ENCODE results near the gene RTRAF. TPM values are rescaled to one million over a fixed set of nuclear protein-coding genes. Genes with fewer than 3 reads are reported as not detected.

Gene RTRAF
- total and polyA plus RNA-seq, 10 of the 15 experiments (the other 5 are each of a cell fraction or from before 2014, with no cell fraction given) = 248 to 540 (median 368) TPM

DNA sequence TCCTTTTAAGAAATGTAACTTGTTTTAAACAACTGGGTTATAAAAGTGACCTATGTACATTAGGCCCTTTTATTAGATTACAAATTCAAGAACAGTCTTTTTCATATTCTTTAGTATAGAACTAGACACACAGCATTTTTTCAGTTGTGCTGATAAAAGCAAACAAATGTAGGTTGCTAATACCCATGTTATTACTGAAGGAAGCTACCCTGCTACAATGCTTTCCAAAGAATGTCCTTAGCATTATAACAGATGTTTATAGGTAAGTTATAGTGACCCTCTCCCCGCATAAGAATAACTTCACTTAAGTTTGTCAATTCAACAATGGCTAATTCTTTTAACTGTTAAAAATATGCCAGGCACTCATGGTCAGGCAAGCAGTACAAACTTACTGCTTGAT lies 17.9 kb downstream of the RTRAF start:
- H3K9me3 ChIP-seq (replicated peaks; ENCODE audit: control insufficient read depth, insufficient read depth, low read length) = no peaks in the 10 kb centered on the region
- no peak overlapping the region for H2AFZ ChIP-seq (ENCODE audit: control insufficient read depth, low read depth, low read length)
- intact Hi-C loops (cut with micrococcal nuclease; ENCODE audit: unreplicated experiment) (no loop called here), in situ Hi-C loops (cut with MboI) (no loop called here)
- DNase-seq (ENCODE audit: low read depth, low spot score) (no peak), ATAC-seq (no peak), FAIRE-seq (no peak)
- ChIA-PET POLR2A (no interaction called here), SMC1A (ENCODE audit: uncharacterized antibody, unreplicated experiment) (interaction anchor here (1.0 to 6.1 kb wide), 3 partner anchors 13 to 43 kb away, joined by 3 to 33 read pairs (median 3); no protein-coding TSS in a partner anchor), RAD21 (ENCODE audit: unreplicated experiment) (interaction anchor here (0.6 kb wide), 1 partner anchor 286 kb away, joined by 3 read pairs; no protein-coding TSS in a partner anchor), CTCF (interaction anchor here (1.3 to 4.3 kb wide), 2 partner anchors 11 to 64 kb away, joined by 5 to 24 read pairs; no protein-coding TSS in a partner anchor)
- TF ChIP-seq LARP7 (IDR thresholded peaks at IDR 0.05) = no peak
- no peaks in the 10 kb centered on the region for H3K4me1 ChIP-seq (ENCODE audit: control insufficient read depth, insufficient read depth, low read length)
- no peak overlapping the region for H3K4me3 ChIP-seq
- BruUV-seq (replicated peaks) = no TSS peak
- H3K9ac ChIP-seq (ENCODE audit: control insufficient read depth, insufficient read depth, low read length) = no peak overlapping the region
- no peaks in the 10 kb centered on the region for H3K27me3 ChIP-seq (replicated peaks in 1 of 2; ENCODE audit: control insufficient read depth in 2 of 2, insufficient read depth in 2 of 2, low read length in 1 of 2)
- no peaks in the 10 kb centered on the region for H3K79me2 ChIP-seq (ENCODE audit: control insufficient read depth, insufficient read depth, low read length)
- H3K27ac ChIP-seq (ENCODE audit: control insufficient read depth, insufficient read depth) = no peak overlapping the region
- H3K36me3 ChIP-seq (ENCODE audit: control insufficient read depth in 2 of 2, insufficient read depth in 2 of 2, low read length in 1 of 2) = peaks cover 22 to 52% of the 10 kb centered on the region in 2 experiments
- WGBS (ENCODE audit: insufficient coverage, insufficient replicate concordance, low lambda C conversion rate, missing lambda C conversion rate) = 36% methylated on average over 1 of the region's 1 CpG
- no peak overlapping the region for H3K4me2 ChIP-seq (ENCODE audit: control insufficient read depth, insufficient read depth)
- no peaks in the 10 kb centered on the region; the same call in 1 of the 2 replicates for H4K20me1 ChIP-seq (ENCODE audit: control insufficient read depth, insufficient read depth)

DNA sequence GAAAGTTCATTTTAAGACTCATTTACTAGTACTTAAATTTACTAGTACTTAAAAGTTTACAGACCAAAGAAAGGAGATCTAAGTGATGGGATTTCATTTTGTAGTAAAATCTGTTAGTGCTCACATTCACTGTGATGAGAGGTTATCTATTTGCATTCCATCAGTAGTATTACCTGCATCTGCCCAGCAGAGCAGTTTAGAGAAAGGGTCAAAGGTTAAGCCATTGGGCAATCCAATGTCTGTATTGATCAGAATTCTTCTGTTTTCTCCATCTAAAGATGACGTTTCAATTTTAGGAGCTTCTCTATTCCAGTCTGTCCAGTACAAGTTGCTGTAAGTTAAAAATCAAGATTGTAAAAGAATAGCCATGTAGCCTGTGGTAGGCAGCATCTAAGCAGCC lies 18.3 kb downstream of the RTRAF start:
- FAIRE-seq (peak; percentile 13), ATAC-seq (no peak), DNase-seq (ENCODE audit: low read depth, low spot score) (no peak)
- Histone ChIP-seq H3K4me2 (ENCODE audit: control insufficient read depth, insufficient read depth) (no peak overlapping the region), H3K9me3 (replicated peaks; ENCODE audit: control insufficient read depth, insufficient read depth, low read length) (no peaks in the 10 kb centered on the region), H3K27ac (ENCODE audit: control insufficient read depth, insufficient read depth) (no peak overlapping the region), H4K20me1 (ENCODE audit: control insufficient read depth, insufficient read depth) (no peaks in the 10 kb centered on the region; the same call in 1 of the 2 replicates), H3K9ac (ENCODE audit: control insufficient read depth, insufficient read depth, low read length) (no peak overlapping the region), H3K79me2 (ENCODE audit: control insufficient read depth, insufficient read depth, low read length) (no peaks in the 10 kb centered on the region), H3K4me1 (ENCODE audit: control insufficient read depth, insufficient read depth, low read length) (no peaks in the 10 kb centered on the region), H2AFZ (ENCODE audit: control insufficient read depth, low read depth, low read length) (no peak overlapping the region), H3K4me3 (no peak overlapping the region), H3K36me3 (ENCODE audit: control insufficient read depth in 2 of 2, insufficient read depth in 2 of 2, low read length in 1 of 2) (peaks cover 18 to 48% of the 10 kb centered on the region in 2 experiments), H3K27me3 (replicated peaks in 1 of 2; ENCODE audit: control insufficient read depth in 2 of 2, insufficient read depth in 2 of 2, low read length in 1 of 2) (no peaks in the 10 kb centered on the region)
- ChIA-PET CTCF (interaction anchor here (1.0 to 4.3 kb wide), 3 partner anchors 12 to 64 kb away, joined by 3 to 24 read pairs (median 5); no protein-coding TSS in a partner anchor), RAD21 (ENCODE audit: unreplicated experiment) (no interaction called here), SMC1A (ENCODE audit: uncharacterized antibody, unreplicated experiment) (interaction anchor here (6.1 kb wide), 1 partner anchor 13 kb away, joined by 33 read pairs; no protein-coding TSS in a partner anchor), POLR2A (no interaction called here)
- 97% methylated on average over 1 of the region's 1 CpG for WGBS (ENCODE audit: insufficient coverage, insufficient replicate concordance, low lambda C conversion rate, missing lambda C conversion rate)
- BruUV-seq (replicated peaks) = no TSS peak
- in situ Hi-C loops (cut with MboI) = no loop called here
- TF ChIP-seq, protein P1, sequence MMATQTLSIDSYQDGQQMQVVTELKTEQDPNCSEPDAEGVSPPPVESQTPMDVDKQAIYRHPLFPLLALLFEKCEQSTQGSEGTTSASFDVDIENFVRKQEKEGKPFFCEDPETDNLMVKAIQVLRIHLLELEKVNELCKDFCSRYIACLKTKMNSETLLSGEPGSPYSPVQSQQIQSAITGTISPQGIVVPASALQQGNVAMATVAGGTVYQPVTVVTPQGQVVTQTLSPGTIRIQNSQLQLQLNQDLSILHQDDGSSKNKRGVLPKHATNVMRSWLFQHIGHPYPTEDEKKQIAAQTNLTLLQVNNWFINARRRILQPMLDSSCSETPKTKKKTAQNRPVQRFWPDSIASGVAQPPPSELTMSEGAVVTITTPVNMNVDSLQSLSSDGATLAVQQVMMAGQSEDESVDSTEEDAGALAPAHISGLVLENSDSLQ (IDR thresholded peaks at IDR 0.05) = no peak
- TF ChIP-seq ZNF24 (IDR thresholded peaks at IDR 0.05) (no peak), BRCA1 (IDR thresholded peaks at IDR 0.05; ENCODE audit: low read depth, low read length) (no peak)
- intact Hi-C loops (cut with micrococcal nuclease; ENCODE audit: unreplicated experiment) = no loop called here
